ENCODE measurements around the gene KIF16B. TPM values are rescaled to one million over a fixed set of nuclear protein-coding genes. Genes with fewer than 3 reads are reported as not detected.

Gene KIF16B
- total RNA-seq, 1 donor from 2014 or later: 19.0 TPM

- no peak for TF ChIP-seq CTCF (IDR thresholded peaks at IDR 0.05; ENCODE audit: insufficient read depth, low read length, severe bottlenecking)
- FAIRE-seq: no peak
- H3K4me3 ChIP-seq (ENCODE audit: low read depth, low read length): no peak overlapping the region
- H3K36me3 ChIP-seq (ENCODE audit: control insufficient read depth, insufficient read depth, low read length): no peaks in the 10 kb centered on the region
- H3K27me3 ChIP-seq (ENCODE audit: control insufficient read depth, insufficient read depth, low read length): peaks cover 6% of the 10 kb centered on the region
- no peak for DNase-seq (ENCODE audit: low read depth)
Observed at GRCh38 chr20:16589623-16590022, 16.4 kb upstream of the KIF16B start.

DNA sequence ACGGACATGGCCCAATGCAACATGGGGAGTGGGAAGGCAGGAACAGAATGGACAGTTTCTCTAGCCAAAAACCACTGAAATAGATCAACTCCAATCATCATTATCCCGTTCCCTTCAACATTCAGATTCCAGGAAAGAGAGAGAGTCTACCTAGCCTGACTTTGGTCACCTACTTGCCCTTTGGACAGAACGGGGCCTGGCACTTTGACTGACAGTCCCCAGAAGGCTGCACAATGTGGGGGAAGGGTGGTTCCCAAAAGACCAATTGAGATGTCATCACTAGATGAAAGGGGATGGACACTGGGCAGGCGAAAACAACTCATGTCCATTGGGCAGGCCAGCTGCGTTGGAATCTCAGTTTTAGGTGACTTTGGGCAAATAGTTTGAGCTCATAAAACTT lies 15.0 kb upstream of the KIF16B start:
- no peak for FAIRE-seq
- no peak overlapping the region for H3K4me3 ChIP-seq (ENCODE audit: low read depth, low read length)
- DNase-seq (ENCODE audit: low read depth): no peak
- H3K36me3 ChIP-seq (ENCODE audit: control insufficient read depth, insufficient read depth, low read length): no peaks in the 10 kb centered on the region
- H3K27me3 ChIP-seq (ENCODE audit: control insufficient read depth, insufficient read depth, low read length): peaks cover 4% of the 10 kb centered on the region
- no peak for TF ChIP-seq CTCF (IDR thresholded peaks at IDR 0.05; ENCODE audit: insufficient read depth, low read length, severe bottlenecking)

DNA sequence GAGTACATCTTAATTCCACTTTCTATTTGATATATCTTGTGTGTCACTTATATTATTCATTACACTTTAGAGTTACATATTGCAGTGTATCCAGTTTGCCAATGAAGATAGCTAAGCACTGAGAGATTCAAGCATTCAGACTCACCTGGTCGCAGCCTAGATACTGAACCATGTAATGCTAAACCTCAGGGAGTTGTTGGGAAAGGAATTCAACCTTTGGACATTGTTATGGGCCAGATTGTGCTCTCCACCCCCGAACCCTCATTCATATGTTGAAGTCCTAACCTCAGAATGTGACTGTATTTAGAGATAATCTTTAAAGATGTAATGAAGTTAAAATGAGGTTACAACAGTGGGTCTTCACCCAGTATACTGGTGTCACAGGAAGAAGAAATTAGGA lies 13.8 kb upstream of the KIF16B start:
- TF ChIP-seq CTCF (IDR thresholded peaks at IDR 0.05; ENCODE audit: insufficient read depth, low read length, severe bottlenecking): no peak
- Histone ChIP-seq H3K36me3 (ENCODE audit: control insufficient read depth, insufficient read depth, low read length) (no peaks in the 10 kb centered on the region), H3K4me3 (ENCODE audit: low read depth, low read length) (no peak overlapping the region), H3K27me3 (ENCODE audit: control insufficient read depth, insufficient read depth, low read length) (peaks cover 4% of the 10 kb centered on the region)
- no peak for FAIRE-seq
- DNase-seq (ENCODE audit: low read depth): no peak

DNA sequence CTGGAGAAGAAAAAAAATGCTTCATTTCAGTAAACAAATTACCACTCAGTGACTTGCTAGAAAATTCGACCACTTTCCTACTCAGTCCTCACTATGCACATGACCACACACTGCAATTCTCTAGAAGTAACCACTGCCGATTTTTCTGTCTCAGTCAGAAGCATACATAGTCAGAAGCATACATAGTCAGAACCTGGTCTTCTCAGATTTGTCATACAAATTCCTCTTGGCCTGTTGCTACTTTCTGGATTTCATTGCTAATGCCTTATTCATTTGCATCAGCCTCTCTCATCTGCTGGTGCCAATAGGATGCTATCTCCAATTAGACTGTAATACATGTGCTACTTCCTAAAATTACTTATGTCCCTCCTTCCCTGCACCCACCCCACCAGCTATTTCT lies 10.2 kb upstream of the KIF16B start:
- no peak overlapping the region for H3K4me3 ChIP-seq (ENCODE audit: low read depth, low read length)
- TF ChIP-seq CTCF (IDR thresholded peaks at IDR 0.05; ENCODE audit: insufficient read depth, low read length, severe bottlenecking): no peak
- no peak for DNase-seq (ENCODE audit: low read depth)
- peaks cover 1% of the 10 kb centered on the region for H3K27me3 ChIP-seq (ENCODE audit: control insufficient read depth, insufficient read depth, low read length)
- no peaks in the 10 kb centered on the region for H3K36me3 ChIP-seq (ENCODE audit: control insufficient read depth, insufficient read depth, low read length)
- FAIRE-seq: no peak

GRCh38 chr20:16581241-16581640 lies 8.0 kb upstream of the KIF16B start:
- no peaks in the 10 kb centered on the region for H3K36me3 ChIP-seq (ENCODE audit: control insufficient read depth, insufficient read depth, low read length)
- TF ChIP-seq CTCF (IDR thresholded peaks at IDR 0.05; ENCODE audit: insufficient read depth, low read length, severe bottlenecking): no peak
- no peak overlapping the region for H3K4me3 ChIP-seq (ENCODE audit: low read depth, low read length)
- H3K27me3 ChIP-seq (ENCODE audit: control insufficient read depth, insufficient read depth, low read length): no peaks in the 10 kb centered on the region
- no peak for DNase-seq (ENCODE audit: low read depth)
- no peak for FAIRE-seq

DNA sequence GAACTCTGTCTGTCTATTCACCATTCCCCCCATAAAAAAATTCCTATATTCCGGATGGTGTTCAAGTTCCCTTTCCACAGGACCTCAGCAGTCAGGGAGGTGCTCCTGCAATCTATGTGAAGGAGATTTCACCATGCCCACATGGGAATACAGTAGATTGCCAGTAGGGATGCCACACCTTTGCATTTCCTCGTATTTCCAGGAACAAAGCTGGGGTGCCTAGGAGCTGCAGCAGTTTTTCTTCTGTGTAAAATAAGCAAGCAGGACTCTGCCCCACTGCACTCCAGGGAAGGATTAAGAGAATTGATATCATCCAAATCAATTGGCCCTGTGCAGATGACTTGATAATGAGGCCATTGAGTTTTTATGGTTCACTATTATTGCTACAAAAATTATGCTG lies 7.4 kb upstream of the KIF16B start:
- Histone ChIP-seq H3K27me3 (ENCODE audit: control insufficient read depth, insufficient read depth, low read length) (no peaks in the 10 kb centered on the region), H3K4me3 (ENCODE audit: low read depth, low read length) (no peak overlapping the region), H3K36me3 (ENCODE audit: control insufficient read depth, insufficient read depth, low read length) (no peaks in the 10 kb centered on the region)
- no peak for FAIRE-seq
- no peak for TF ChIP-seq CTCF (IDR thresholded peaks at IDR 0.05; ENCODE audit: insufficient read depth, low read length, severe bottlenecking)
- no peak for DNase-seq (ENCODE audit: low read depth)

Data from bronchial epithelial cell (primary cell).